Activated CD8-positive, alpha-beta memory T cell treated with anti-CD3 and anti-CD28 coated beads for 4 hours (primary cell): ENCODE data around the gene FGF9.

ENCODE experiments used
- DNase-seq, 2 donors: peaks; one replicate each; pipeline ENCODE4 v3.0.0-alpha.2; 2020; ENCODE audit warnings: low read depth in 2 of 2

FGF9 gene

DNA sequence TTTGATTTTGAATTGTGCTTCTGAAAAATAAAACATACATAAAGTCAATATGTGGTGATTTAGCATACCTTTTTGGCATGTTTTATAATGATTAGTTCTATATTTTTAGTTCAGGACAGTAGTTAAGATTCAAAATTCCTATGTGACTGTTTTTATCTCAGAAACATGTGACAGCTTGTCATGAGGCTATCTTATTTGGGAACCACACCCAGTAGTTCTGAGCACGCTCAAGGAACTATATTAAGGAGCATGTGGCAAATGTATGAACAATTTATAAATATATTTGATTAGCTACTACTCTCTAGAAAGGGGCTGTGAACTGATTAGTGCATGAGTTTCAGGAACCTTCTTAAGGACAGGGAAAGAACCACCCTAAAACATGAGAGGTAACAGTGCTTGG, 38.8 kb downstream of the FGF9 start:
- DNase-seq = no peak

- DNase-seq = no peak
Measured at GRCh38 chr13:21710163-21710562, 39.3 kb downstream of the FGF9 start.

DNA sequence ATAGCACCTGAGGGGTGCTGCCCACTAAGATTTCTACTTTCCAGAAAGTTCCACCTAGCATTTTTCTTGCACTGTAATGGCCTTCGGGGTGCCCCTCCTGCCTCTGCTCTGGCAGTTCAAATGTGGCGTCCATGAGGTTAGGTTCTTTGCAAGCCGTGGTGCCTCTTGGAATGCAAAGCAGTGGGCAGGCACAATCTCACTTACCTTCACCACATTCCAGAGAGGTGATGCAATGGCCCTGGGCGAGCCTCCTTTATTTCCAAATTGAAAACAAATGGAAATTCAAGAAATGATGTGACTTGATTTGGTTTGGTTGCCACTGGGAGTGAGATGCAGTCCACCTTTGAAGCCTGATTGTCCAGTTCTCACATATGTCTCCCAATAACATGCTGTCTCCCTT, 46.9 kb downstream of the FGF9 start:
- no peak for DNase-seq

DNA sequence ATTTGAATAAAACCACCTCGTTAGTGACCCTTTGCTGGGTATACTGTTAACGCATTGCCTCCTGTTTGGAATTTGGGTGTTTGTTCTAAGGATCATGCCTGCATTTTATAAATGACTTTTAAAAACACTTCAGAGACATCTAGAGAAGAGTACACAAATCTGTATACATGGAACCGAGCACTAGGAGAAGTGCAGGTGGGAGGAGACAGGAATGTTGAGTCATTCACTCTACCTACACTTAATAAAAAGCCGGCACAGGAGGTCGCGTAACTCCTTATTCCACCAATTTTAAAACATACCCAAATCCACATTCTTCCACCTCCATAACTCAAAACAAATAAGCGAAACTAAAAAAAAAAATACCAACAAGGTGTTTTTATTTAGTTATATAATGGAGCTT, 48.6 kb downstream of the FGF9 start:
- no peak for DNase-seq

GRCh38 chr13:21723807-21724505, 53.1 kb downstream of the FGF9 start:
- no peak for DNase-seq

- no peak for DNase-seq
Measured at GRCh38 chr13:21730186-21730880, 59.5 kb downstream of the FGF9 start.

- DNase-seq = no peak
Measured at GRCh38 chr13:21733475-21734263, 62.8 kb downstream of the FGF9 start.

- DNase-seq = no peak
Measured at GRCh38 chr13:21734961-21735360, 64.1 kb downstream of the FGF9 start.

DNA sequence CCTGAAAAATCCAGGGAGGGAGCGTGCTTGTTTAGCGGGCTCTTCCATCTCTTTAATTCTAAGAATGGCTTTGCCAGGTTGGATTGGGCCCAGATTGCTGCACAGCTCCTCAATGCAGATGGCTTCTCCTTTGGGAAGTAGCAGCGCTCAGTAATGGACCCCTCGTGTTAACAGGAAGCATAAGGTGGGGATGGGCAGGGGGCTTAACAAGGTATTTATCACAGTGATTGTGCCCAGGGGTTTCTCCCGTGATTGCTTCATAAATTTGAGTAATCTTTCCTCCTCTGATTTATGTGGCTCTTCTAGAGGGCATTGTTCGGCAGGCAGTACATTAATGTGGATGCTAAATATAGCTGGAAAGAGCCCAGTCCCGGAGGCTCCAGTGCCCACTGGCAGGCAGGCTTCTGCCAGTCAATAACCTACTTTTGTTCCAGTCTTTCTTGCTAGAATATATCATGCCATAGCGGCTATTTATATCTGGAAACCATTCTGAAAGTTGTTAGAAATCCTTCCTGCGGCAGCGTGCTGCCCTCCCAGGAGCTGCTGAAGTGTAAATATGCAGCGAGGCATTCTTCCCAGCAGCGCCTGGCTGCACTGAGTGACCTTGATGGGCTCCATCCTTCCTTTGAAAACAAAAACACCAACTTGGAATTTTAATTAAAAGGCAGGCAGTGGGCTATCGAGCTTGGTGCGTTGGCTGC, 65.0 kb downstream of the FGF9 start:
- DNase-seq = no peak

- no peak for DNase-seq
Measured at GRCh38 chr13:21736926-21737325, 66.1 kb downstream of the FGF9 start.

DNA sequence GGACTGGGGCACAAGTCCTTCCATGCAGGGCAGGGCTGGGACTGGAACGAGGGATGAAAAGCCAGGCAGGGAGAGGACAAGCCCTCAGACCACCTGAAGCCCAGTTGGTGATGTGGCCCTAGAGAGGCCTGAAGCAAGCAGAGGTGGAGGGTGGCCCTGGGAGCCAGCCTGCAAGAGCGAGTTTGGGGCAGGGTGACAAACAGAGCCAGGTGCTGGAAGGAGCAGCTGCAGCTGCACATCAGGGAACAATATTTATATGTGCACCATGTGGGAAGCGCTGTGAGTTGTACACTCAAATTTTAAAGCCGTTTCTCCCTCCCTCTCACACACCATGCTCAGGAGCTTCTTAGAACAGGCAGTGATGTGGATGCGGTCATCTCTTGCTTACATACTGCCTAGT, 67.8 kb downstream of the FGF9 start:
- DNase-seq = no peak

GRCh38 chr13:21739771-21740170, 68.9 kb downstream of the FGF9 start:
- DNase-seq = no peak

DNA sequence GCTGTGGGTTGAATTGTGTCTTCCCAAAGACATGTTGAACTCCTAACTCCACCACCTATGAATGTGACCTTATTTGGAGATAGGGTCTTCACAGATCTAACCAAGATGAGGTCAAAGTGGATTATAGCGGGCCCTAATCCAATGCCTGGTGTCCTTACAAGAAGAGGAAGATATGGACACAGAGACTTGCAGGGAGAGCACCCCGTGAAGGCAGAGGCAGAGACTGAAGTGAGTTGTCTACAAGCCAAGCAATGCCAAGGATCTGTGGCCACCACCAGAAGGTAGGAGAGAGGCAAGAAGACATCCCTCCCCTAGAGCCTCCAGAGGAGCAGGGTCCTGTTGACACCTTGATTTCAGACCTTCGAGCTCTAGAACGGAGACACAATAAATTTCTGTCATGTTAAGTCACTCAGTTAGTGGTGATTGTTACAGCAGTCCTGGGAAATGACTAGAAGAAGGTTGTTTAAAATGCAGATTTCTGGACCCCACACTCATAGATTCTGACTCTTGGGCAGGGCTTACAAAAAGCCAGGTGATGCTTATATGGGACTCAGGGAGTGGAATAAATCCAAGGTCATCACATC, 70.6 kb downstream of the FGF9 start:
- no peak for DNase-seq

DNA sequence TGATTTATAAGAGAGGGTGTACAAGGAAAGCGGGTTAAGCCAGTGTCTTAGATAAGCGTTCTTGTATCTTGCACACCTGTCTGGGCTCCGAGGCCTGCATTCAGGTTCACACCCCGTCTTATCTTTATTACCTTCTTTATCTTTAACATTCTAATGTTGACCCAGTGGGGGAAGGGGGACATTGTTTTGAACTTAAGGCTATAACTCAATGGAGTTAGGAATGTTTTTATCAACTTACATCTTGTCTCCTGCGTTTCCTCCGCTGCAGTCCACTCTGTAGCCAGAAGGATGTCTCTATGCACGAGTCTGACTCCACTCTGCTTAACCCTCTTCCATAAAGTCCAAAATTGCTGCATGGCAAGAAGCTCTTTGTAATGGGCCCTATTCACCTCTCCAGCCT, 71.2 kb downstream of the FGF9 start:
- DNase-seq = no peak

GRCh38 chr13:21744149-21744548, 73.3 kb downstream of the FGF9 start:
- no peak for DNase-seq

GRCh38 chr13:21745307-21745706, 74.4 kb downstream of the FGF9 start:
- DNase-seq = no peak

DNA sequence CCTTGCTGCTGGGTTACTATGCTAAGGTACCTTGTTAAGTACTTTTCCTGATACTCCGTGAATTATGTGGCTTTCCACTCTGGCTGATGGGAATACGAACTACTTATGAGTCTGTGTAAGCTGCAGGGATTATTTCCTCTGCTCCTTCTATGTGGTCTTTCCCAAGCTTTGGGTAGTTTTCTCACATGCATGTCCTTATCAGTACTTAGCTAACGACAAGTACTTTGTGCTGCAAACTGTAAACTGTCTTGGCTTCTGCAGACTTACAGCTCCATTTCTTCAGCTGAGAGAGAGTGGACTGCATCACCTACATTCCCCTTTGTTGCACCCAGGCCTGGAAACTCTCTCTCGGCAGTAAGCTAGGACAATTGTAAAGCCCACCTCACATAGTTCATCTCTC, 76.6 kb downstream of the FGF9 start:
- DNase-seq = no peak

DNA sequence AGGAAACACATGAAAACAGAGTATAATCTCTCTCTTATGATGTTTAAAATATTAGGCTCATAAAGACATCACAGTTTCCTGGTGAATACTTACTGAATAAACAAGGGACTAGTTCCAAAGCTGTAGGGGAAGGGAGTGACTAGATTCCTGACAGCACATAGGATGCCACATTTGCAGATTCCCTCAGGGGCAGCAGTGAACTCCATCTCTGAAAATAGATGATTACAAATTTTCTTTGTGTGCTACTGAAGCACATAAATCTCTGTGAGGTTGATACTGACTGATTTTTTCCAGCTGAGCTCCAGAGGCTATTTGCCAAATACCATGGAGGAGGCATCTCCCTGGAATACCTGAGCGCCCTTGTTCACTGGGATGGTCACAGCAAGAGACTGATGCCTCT, 77.3 kb downstream of the FGF9 start:
- DNase-seq = no peak

GRCh38 chr13:21749410-21749809, 78.5 kb downstream of the FGF9 start:
- DNase-seq = no peak

GRCh38 chr13:21752501-21752900, 81.6 kb downstream of the FGF9 start:
- no peak for DNase-seq

DNA sequence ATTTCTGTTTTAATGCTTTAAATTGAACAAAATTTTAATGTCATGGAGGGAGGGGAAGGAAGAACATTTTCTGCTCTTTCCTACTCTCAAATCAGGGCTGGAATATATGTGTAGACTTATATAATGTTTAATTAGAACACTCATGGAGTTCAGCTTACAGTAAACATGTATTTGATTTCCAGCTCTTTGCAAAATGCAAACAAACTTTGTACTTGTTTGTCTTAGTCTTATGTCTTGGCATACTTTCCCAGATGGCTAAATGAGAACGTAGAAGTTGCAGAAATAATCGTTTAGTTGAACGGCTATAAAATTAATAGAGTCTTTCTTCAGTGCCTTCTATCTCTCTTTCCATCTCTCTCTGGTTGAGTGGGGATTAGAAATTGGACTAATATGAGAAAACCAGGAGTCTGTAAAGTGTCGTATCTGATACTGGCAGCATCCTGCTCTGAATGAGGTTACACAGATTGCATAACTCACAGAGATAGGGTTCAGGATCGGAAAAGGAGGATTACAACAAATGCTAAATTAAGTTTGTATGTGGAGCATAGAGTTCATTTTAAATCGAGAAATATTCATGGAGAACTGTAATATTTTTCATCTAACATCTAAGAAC, 82.3 kb downstream of the FGF9 start:
- no peak for DNase-seq
